SKM-1 treated with dmso at 0.1 percent for 144 hours (cell line): ENCODE results near the gene DAB2IP.
"Not testable (repeated sequence)": the region's sequence is repeated elsewhere in the genome, so short reads cannot be mapped to it uniquely, and the experiment has no call there.

Source experiments
- DNase-seq: peaks from one replicate; lab custom pipeline; 2025; ENCODE audit not compliant: unreplicated experiment; lab: John Stamatoyannopoulos, UW

DAB2IP gene

GRCh38 chr9:121785673-121786542, 134.5 kb downstream of the DAB2IP start:
- no peak for DNase-seq

- DNase-seq, result no peak
Observed at GRCh38 chr9:121786543-121786948, 135.1 kb downstream of the DAB2IP start.

- DNase-seq, result no peak
Observed at GRCh38 chr9:121786998-121787422, 135.6 kb downstream of the DAB2IP start.

GRCh38 chr9:121788686-121789366, 137.4 kb downstream of the DAB2IP start:
- no peak for DNase-seq

- DNase-seq, result no peak
Observed at GRCh38 chr9:121790841-121791240, 139.4 kb downstream of the DAB2IP start.

GRCh38 chr9:121792476-121792875, 141.0 kb downstream of the DAB2IP start:
- DNase-seq, result not testable (repeated sequence)

- DNase-seq, result not testable (repeated sequence)
Observed at GRCh38 chr9:121794334-121794733, 142.9 kb downstream of the DAB2IP start.

GRCh38 chr9:121797081-121797480, 145.6 kb downstream of the DAB2IP start:
- DNase-seq, result no peak

GRCh38 chr9:121798941-121799340, 147.5 kb downstream of the DAB2IP start:
- DNase-seq, result no peak

GRCh38 chr9:121800376-121800775, 148.9 kb downstream of the DAB2IP start:
- DNase-seq, result no peak

GRCh38 chr9:121801579-121801978, 150.1 kb downstream of the DAB2IP start:
- DNase-seq, result no peak

- no peak for DNase-seq
Observed at GRCh38 chr9:121802753-121803152, 151.3 kb downstream of the DAB2IP start.

GRCh38 chr9:121807069-121807822, 155.8 kb downstream of the DAB2IP start:
- DNase-seq, result no peak

- DNase-seq, result no peak
Observed at GRCh38 chr9:121807823-121808278, 156.4 kb downstream of the DAB2IP start.

- no peak for DNase-seq
Observed at GRCh38 chr9:121808781-121809180, 157.3 kb downstream of the DAB2IP start.

- DNase-seq, result no peak
Observed at GRCh38 chr9:121809356-121810050, 158.1 kb downstream of the DAB2IP start.

GRCh38 chr9:121810489-121810888, 159.1 kb downstream of the DAB2IP start:
- DNase-seq, result no peak

GRCh38 chr9:121811140-121811539, 159.7 kb downstream of the DAB2IP start:
- no peak for DNase-seq

GRCh38 chr9:121811751-121812150, 160.3 kb downstream of the DAB2IP start:
- no peak for DNase-seq

GRCh38 chr9:121812159-121812735, 160.8 kb downstream of the DAB2IP start:
- no peak for DNase-seq
